ENCODE data around the gene CRISPLD2.
A peak's percentile ranks its signal among the peaks of the same experiment; 100 is the strongest.
"Not testable (repeated sequence)": the region's sequence is repeated elsewhere in the genome, so short reads cannot be mapped to it uniquely, and the experiment has no call there.

The CRISPLD2 gene

GRCh38 chr16:84821728-84822689 is 2.2 kb downstream of the CRISPLD2 start:
- DNase-seq: no peak

GRCh38 chr16:84822990-84823389 is 3.2 kb downstream of the CRISPLD2 start:
- no peak for DNase-seq

GRCh38 chr16:84823484-84823883 is 3.7 kb downstream of the CRISPLD2 start:
- no peak for DNase-seq

- no peak for DNase-seq
These were observed 4.1 kb downstream of the CRISPLD2 start for GRCh38 chr16:84823926-84824325.

- no peak for DNase-seq
These were observed 6.2 kb downstream of the CRISPLD2 start for GRCh38 chr16:84825896-84826557.

- no peak for DNase-seq
These were observed 6.8 kb downstream of the CRISPLD2 start for GRCh38 chr16:84826558-84826941.

GRCh38 chr16:84827131-84827574 is 7.4 kb downstream of the CRISPLD2 start:
- no peak for DNase-seq

GRCh38 chr16:84827897-84828296 is 8.1 kb downstream of the CRISPLD2 start:
- no peak for DNase-seq

- no peak for DNase-seq
These were observed 8.5 kb downstream of the CRISPLD2 start for GRCh38 chr16:84828322-84828721.

- peak in 10 of 56 donors; percentile 8 to 52 (median 26) for DNase-seq
These were observed 9.6 kb downstream of the CRISPLD2 start for GRCh38 chr16:84829168-84829965.

- no peak for DNase-seq
These were observed 11.1 kb downstream of the CRISPLD2 start for GRCh38 chr16:84830765-84831384.

- not testable (repeated sequence) for DNase-seq
These were observed 11.9 kb downstream of the CRISPLD2 start for GRCh38 chr16:84831728-84832127.

- no peak for DNase-seq
These were observed 12.8 kb downstream of the CRISPLD2 start for GRCh38 chr16:84832488-84833143.

- DNase-seq: no peak
These were observed 13.3 kb downstream of the CRISPLD2 start for GRCh38 chr16:84833144-84833500.

GRCh38 chr16:84833542-84834402 is 14.0 kb downstream of the CRISPLD2 start:
- DNase-seq: no peak

- DNase-seq: no peak
These were observed 14.6 kb downstream of the CRISPLD2 start for GRCh38 chr16:84834403-84834772.

- DNase-seq: peak in 6 of 56 donors; percentile 7 to 24 (median 20)
These were observed 16.5 kb downstream of the CRISPLD2 start for GRCh38 chr16:84836234-84836647.

- DNase-seq: no peak
These were observed 17.2 kb downstream of the CRISPLD2 start for GRCh38 chr16:84836967-84837366.

- DNase-seq: no peak
These were observed 18.7 kb downstream of the CRISPLD2 start for GRCh38 chr16:84838383-84838948.

Measured in amygdala (tissue), 56 donors.